HepG2 (cell line): ENCODE results near the gene MLX. TPM values are rescaled to one million over a fixed set of nuclear protein-coding genes. Genes with fewer than 3 reads are reported as not detected.

ENCODE experiments used
- ASH2L ChIP-seq: fragments of 300-600, 200-600 bp; sonication (generic); IDR thresholded peaks from 2 replicates; pipeline ENCODE4 v1.7.0; 2017; ENCODE audit warnings: low read depth, mild to moderate bottlenecking, moderate library complexity, mixed read lengths, low read length; ENCODE audit not compliant: insufficient read length
- EP300 ChIP-seq, 3 experiments: sonication (generic) in 1 of 3; formaldehyde crosslinking in 1 of 3; IDR thresholded peaks; 2 replicates each; pipeline versions ENCODE4 v1.5.1 to v1.6.1; 2011 to 2020; ENCODE audit warnings: low read depth in 2 of 3, low read length in 2 of 3, borderline replicate concordance in 1 of 3, improper control_type of control experiment in 1 of 3, mild to moderate bottlenecking in 1 of 3, missing genetic modification reagents in 1 of 3, moderate library complexity in 1 of 3
- HOXA7 ChIP-seq: sonication (generic); formaldehyde crosslinking; IDR thresholded peaks from 2 replicates; pipeline ENCODE4 v1.8.1; 2022; ENCODE audit warnings: mild to moderate bottlenecking, missing genetic modification reagents, moderate library complexity
- KDM2A ChIP-seq: sonication (generic); formaldehyde crosslinking; IDR thresholded peaks from 2 replicates; pipeline ENCODE4 v1.4.0; 2020; ENCODE audit warnings: low read depth, missing genetic modification reagents, borderline replicate concordance
- KMT2A ChIP-seq: sonication (generic); formaldehyde crosslinking; IDR thresholded peaks from 2 replicates; pipeline ENCODE4 v1.4.0; 2020; ENCODE audit warnings: missing genetic modification reagents
- NFIB ChIP-seq: sonication (generic); formaldehyde crosslinking; IDR thresholded peaks from 2 replicates; pipeline ENCODE4 v1.9.0; 2021; ENCODE audit warnings: missing genetic modification reagents, mild to moderate bottlenecking, borderline replicate concordance
- NR1H2 ChIP-seq: sonication (generic); formaldehyde crosslinking; IDR thresholded peaks from 2 replicates; pipeline ENCODE4 v1.8.1; 2022; ENCODE audit warnings: low read depth, missing genetic modification reagents, borderline replicate concordance
- SALL1 ChIP-seq: sonication (generic); formaldehyde crosslinking; IDR thresholded peaks from 2 replicates; pipeline ENCODE4 v1.8.0; 2022; ENCODE audit warnings: mild to moderate bottlenecking, missing genetic modification reagents
- SIN3B ChIP-seq: fragments of 150-350 bp; IDR thresholded peaks from 2 replicates; pipeline ENCODE4 v1.6.1; 2014; ENCODE audit warnings: low read length
- SOX6 ChIP-seq, 2 experiments: fragments of 450-650 bp in 1 of 2; sonication (generic) in 1 of 2; formaldehyde crosslinking in 1 of 2; IDR thresholded peaks; 2 replicates each; pipeline versions ENCODE4 v1.4.0 to v1.6.1; 2017 to 2020; ENCODE audit warnings: antibody characterized with exemption in 1 of 2, mild to moderate bottlenecking in 1 of 2, missing genetic modification reagents in 1 of 2
- TBL1XR1 ChIP-seq: fragments of 150-350 bp; IDR thresholded peaks from 2 replicates; pipeline ENCODE4 v1.6.1; 2014; ENCODE audit warnings: borderline replicate concordance, low read length; ENCODE audit not compliant: partially characterized antibody
- ZNF709 ChIP-seq: sonication (generic); formaldehyde crosslinking; IDR thresholded peaks from 2 replicates; pipeline ENCODE4 v1.5.0; 2020; ENCODE audit warnings: mild to moderate bottlenecking, missing genetic modification reagents
- ZSCAN31 ChIP-seq: sonication (generic); formaldehyde crosslinking; IDR thresholded peaks from 2 replicates; pipeline ENCODE4 v1.5.0; 2020; ENCODE audit warnings: low read depth, mild to moderate bottlenecking, missing genetic modification reagents
- polyA plus RNA-seq, 8 experiments: library from polyadenylated mRNA; depleted of rRNA in 3 of 8; stranded (reverse) in 7 of 8; unstranded in 1 of 8; fragments of >200 nt; fragmentation: Illumina TruSeq in 4 of 8; extraction: Trizol in 4 of 8; gene quantifications; 2 replicates each; pipeline versions ENCODE4 v1.2.1 to v1.2.3, GENCODE V29; 2011 to 2016; ENCODE audit warnings: low read depth in 4 of 8, missing spikeins in 1 of 8, mixed read lengths in 1 of 8; ENCODE audit not compliant: insufficient read depth in 1 of 8
- total RNA-seq, 5 experiments: library from RNA; depleted of rRNA; stranded (reverse); fragments of >200 nt; fragmentation: Illumina TruSeq; extraction: Trizol; gene quantifications; 2 replicates each; pipeline ENCODE4 v1.2.3, GENCODE V29; 2016; ENCODE audit warnings: low read depth in 1 of 5
- TF ChIP-seq, protein P1 (sequence below): sonication (generic); formaldehyde crosslinking; IDR thresholded peaks from 2 replicates; pipeline ENCODE4 v1.5.0; 2020; ENCODE audit warnings: mild to moderate bottlenecking, low read depth, missing genetic modification reagents, borderline replicate concordance
- TF ChIP-seq, protein P2 (sequence below): sonication (generic); formaldehyde crosslinking; IDR thresholded peaks from 2 replicates; pipeline ENCODE4 v1.4.0; 2020; ENCODE audit warnings: missing genetic modification reagents
- TF ChIP-seq, protein P3 (sequence below): sonication (generic); formaldehyde crosslinking; IDR thresholded peaks from 2 replicates; pipeline ENCODE4 v1.5.1; 2020; ENCODE audit warnings: mild to moderate bottlenecking, missing genetic modification reagents, moderate library complexity
- TF ChIP-seq, protein P4 (sequence below): IDR thresholded peaks from 2 replicates; pipeline ENCODE4 v1.6.1; 2016

Gene MLX
- total and polyA plus RNA-seq, 2 of the 13 experiments (the other 11 are each of a cell fraction or from before 2014, with no cell fraction given) = 38.9 to 74.4 TPM

DNA sequence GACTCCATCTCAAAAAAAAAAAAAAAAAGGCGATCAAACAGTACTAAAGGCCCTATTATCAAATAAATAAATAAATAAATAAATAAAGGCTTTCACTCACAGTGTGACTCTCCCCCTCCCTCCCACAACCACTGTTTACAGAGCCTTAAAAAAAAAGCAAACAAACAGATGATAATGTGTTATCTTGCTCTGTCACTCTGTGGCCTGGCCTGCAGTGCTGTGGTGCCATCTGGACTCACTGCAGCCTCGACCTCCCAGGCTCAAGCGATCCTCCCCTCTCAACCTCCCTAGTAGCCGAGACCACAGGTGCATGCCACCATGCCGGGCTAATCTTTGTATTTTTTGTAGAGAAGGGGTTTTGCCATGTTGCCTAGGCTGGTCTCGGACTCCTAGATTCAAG, 39.0 kb upstream of the MLX start (continued):
- TF ChIP-seq, protein P1, sequence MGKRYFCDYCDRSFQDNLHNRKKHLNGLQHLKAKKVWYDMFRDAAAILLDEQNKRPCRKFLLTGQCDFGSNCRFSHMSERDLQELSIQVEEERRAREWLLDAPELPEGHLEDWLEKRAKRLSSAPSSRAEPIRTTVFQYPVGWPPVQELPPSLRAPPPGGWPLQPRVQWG = no peak
- TF ChIP-seq NFIB (no peak), NR1H2 (no peak), SOX6 (IDR thresholded peaks at IDR 0.05) (no peak), SOX6 (CRISPR knock-in tag; IDR thresholded peaks at IDR 0.05) (0 out of 2 replicates have a peak, but pooled peaks have one; percentile 6), HOXA7 (no peak), ZNF709 (CRISPR knock-in tag) (0 out of 2 replicates have a peak, but pooled peaks have one; percentile 44), KMT2A (CRISPR knock-in tag) (no peak), EP300 (IDR thresholded peaks at IDR 0.05; ENCODE audit: low read depth in 2 of 2, low read length in 2 of 2) (peak in 1 of 2 experiments; percentile 61; a peak in 1 of 4 replicates), EP300 (CRISPR knock-in tag; IDR thresholded peaks at IDR 0.05; ENCODE audit: borderline replicate concordance) (no peak), SIN3B (no peak), KDM2A (CRISPR knock-in tag) (no peak; the same call in 1 of the 2 replicates), ASH2L (no peak), ZSCAN31 (CRISPR knock-in tag) (no peak), SALL1 (CRISPR knock-in tag) (peak; percentile 31; the same call in 1 of the 2 replicates), TBL1XR1 (no peak)
- TF ChIP-seq, protein P2, sequence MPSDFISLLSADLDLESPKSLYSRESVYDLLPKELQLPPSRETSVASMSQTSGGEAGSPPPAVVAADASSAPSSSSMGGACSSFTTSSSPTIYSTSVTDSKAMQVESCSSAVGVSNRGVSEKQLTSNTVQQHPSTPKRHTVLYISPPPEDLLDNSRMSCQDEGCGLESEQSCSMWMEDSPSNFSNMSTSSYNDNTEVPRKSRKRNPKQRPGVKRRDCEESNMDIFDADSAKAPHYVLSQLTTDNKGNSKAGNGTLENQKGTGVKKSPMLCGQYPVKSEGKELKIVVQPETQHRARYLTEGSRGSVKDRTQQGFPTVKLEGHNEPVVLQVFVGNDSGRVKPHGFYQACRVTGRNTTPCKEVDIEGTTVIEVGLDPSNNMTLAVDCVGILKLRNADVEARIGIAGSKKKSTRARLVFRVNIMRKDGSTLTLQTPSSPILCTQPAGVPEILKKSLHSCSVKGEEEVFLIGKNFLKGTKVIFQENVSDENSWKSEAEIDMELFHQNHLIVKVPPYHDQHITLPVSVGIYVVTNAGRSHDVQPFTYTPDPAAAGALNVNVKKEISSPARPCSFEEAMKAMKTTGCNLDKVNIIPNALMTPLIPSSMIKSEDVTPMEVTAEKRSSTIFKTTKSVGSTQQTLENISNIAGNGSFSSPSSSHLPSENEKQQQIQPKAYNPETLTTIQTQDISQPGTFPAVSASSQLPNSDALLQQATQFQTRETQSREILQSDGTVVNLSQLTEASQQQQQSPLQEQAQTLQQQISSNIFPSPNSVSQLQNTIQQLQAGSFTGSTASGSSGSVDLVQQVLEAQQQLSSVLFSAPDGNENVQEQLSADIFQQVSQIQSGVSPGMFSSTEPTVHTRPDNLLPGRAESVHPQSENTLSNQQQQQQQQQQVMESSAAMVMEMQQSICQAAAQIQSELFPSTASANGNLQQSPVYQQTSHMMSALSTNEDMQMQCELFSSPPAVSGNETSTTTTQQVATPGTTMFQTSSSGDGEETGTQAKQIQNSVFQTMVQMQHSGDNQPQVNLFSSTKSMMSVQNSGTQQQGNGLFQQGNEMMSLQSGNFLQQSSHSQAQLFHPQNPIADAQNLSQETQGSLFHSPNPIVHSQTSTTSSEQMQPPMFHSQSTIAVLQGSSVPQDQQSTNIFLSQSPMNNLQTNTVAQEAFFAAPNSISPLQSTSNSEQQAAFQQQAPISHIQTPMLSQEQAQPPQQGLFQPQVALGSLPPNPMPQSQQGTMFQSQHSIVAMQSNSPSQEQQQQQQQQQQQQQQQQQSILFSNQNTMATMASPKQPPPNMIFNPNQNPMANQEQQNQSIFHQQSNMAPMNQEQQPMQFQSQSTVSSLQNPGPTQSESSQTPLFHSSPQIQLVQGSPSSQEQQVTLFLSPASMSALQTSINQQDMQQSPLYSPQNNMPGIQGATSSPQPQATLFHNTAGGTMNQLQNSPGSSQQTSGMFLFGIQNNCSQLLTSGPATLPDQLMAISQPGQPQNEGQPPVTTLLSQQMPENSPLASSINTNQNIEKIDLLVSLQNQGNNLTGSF = no peak
- TF ChIP-seq, protein P3, sequence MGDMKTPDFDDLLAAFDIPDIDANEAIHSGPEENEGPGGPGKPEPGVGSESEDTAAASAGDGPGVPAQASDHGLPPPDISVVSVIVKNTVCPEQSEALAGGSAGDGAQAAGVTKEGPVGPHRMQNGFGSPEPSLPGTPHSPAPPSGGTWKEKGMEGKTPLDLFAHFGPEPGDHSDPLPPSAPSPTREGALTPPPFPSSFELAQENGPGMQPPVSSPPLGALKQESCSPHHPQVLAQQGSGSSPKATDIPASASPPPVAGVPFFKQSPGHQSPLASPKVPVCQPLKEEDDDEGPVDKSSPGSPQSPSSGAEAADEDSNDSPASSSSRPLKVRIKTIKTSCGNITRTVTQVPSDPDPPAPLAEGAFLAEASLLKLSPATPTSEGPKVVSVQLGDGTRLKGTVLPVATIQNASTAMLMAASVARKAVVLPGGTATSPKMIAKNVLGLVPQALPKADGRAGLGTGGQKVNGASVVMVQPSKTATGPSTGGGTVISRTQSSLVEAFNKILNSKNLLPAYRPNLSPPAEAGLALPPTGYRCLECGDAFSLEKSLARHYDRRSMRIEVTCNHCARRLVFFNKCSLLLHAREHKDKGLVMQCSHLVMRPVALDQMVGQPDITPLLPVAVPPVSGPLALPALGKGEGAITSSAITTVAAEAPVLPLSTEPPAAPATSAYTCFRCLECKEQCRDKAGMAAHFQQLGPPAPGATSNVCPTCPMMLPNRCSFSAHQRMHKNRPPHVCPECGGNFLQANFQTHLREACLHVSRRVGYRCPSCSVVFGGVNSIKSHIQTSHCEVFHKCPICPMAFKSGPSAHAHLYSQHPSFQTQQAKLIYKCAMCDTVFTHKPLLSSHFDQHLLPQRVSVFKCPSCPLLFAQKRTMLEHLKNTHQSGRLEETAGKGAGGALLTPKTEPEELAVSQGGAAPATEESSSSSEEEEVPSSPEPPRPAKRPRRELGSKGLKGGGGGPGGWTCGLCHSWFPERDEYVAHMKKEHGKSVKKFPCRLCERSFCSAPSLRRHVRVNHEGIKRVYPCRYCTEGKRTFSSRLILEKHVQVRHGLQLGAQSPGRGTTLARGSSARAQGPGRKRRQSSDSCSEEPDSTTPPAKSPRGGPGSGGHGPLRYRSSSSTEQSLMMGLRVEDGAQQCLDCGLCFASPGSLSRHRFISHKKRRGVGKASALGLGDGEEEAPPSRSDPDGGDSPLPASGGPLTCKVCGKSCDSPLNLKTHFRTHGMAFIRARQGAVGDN (CRISPR knock-in tag) = peak; percentile 11; the same call in 1 of the 2 replicates
- TF ChIP-seq, protein P4, sequence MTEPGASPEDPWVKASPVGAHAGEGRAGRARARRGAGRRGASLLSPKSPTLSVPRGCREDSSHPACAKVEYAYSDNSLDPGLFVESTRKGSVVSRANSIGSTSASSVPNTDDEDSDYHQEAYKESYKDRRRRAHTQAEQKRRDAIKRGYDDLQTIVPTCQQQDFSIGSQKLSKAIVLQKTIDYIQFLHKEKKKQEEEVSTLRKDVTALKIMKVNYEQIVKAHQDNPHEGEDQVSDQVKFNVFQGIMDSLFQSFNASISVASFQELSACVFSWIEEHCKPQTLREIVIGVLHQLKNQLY (CRISPR knock-in tag) = no peak
